GM21515 (cell line): ENCODE measurements around the gene SEZ6L2.
"Not testable (repeated sequence)": the region's sequence is repeated elsewhere in the genome, so short reads cannot be mapped to it uniquely, and the experiment has no call there.

Experiments used
- ATAC-seq: cut with Tn5 transposase; IDR thresholded peaks from one replicate; pipeline ENCODE4 v1.9.1; 2021; ENCODE audit not compliant: unreplicated experiment

SEZ6L2 gene

DNA sequence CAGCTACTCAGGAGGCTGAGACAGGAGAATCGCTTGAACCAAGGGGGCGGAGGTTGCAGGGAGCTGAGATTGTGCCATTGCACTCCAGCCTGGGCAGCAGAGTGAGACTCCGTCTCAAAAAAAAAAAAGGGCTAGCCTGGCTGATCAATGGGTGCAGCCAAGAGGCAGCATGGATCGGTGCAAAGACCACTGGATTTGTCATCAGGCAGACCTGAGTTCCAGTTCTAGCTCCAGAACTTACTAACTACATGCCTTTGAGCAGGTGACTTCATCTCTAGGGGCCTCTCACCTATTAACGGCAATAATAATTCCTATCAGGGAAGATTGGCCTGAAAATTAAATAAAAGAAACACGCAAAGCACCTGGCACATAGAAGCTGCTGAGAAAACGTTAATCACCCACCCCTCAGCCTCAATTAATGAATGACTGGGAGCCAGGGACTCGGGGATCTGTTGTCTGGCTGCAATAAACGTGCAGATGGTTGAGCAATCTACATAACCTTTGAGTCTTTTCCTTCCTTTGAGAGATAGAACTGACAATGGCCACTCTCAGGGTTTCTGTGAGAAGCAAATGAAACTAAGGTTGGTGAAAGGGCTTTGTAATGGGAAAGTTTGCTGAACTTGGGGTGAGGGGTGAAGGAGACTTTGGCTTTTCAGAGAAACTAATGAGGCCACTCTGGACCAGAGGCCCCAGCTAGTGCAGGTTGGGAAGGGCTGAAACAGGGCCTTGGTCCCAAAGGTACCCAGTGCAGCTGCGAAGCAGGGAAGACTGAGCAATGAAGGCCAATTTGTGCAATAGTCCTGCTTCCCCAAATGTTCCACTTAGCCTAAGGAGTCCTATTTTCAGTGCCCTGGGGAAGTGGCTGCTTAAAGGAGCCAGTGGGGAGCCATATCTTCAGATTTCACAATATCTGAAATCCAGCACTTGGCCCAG is 7.6 kb downstream of the SEZ6L2 start:
- ATAC-seq = no peak

GRCh38 chr16:29889372-29889771 is 10.0 kb downstream of the SEZ6L2 start:
- not testable (repeated sequence) for ATAC-seq

GRCh38 chr16:29883987-29884386 is 15.4 kb downstream of the SEZ6L2 start:
- ATAC-seq = no peak

- ATAC-seq = no peak
Observed at GRCh38 chr16:29881050-29881449, 18.3 kb downstream of the SEZ6L2 start.

DNA sequence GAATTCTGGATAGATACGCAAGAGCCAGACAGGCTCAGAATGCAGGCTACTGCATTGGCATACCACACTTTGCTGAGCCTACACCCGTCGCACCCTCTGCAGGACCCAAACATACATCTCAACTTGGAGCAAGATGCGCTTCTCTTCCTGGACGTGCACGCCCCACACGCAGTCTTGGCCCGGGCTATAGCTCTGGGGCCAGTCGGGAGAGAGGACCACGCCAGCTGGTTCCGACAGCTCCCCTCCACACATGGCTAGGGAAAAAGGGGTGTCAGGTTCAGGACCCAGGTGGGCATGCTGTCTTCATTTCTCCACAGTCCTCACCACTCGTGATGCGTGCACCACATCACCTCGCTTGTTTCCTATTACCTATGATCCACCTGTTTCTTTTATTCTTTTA is 21.2 kb downstream of the SEZ6L2 start:
- ATAC-seq = no peak

DNA sequence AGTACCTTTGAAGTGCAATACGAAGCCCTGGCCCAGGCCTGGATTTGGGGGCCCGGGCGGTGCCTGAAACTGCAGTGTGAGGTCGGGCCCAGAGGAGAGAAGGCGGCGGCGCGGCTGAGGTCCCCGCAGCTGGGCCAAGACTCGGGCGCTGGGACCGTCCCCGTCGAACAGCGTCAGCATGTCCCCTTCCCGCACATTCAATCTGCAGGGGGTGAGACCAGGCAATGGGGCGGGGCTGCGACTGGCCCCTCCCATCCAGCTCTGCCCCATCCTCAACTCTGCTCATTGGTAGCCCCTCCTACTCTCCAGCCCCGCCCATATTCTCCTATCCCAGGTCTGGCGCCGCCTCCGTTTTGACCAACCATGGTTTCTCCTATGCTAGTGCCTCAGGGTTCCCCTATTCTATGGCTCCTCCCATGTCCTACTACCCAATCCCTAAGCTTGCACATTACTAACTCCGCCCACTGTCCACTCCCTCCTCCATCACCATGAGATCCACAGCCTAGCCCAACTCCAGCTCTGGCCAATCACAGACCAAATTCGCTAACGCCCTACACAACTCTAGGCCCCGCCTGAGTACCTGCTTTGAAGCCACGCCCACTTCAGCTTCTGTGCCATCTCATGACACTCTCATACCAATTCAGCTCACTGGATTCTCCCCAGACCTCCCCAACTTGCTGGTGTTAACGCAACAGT is 21.9 kb downstream of the SEZ6L2 start:
- ATAC-seq = no peak

DNA sequence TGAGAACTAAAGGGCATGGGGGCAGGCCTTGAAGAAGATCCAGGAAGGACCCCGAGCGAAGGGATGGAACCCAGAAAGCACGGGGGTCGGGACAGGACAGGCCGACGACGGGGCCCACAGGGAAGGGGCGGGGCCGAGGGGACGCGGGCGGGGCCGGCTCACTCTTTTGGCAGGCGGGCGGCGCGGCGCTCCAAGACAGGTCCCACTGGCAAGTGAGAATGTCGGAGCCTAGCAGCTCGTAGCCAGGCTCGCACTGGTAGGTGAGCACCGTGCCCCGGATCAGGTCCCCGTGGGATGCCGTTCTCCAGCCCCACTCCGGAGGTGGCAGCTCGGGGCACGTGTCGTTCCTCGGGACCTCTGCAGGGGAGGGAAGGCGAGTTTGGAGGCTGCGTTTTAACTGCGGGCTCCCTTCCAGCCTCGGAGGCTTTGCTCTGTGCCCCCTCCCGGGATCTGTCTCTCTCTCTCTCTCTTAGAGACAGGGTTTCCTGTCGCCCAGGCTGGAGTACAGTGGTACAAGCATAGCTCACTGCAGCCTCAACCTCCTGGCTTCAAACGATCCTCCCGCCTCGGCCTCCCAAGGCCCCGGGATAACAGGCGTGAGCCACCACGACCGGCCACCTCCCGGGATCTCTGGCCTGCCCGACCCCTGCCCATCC is 22.6 kb downstream of the SEZ6L2 start:
- ATAC-seq = no peak

DNA sequence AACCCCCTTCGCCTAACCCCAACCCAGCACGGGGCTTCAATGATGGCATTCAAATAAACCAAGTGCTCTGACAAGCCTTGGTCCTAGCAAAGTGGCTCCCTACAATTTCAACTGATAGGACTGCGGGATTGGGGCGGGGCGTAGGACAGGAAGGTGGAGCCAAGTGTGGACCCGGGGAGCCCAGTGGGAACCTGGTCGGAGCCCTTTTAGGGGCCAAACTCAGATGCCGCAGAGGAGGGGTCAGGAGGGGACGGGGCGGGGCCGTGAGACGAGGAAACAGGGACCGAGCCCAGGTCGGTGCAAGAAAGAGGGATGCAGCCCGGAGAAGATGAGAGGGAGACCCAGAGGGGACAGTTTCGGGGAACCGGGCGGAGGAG is 23.1 kb downstream of the SEZ6L2 start:
- no peak for ATAC-seq

GRCh38 chr16:29875206-29875605 is 24.1 kb downstream of the SEZ6L2 start:
- no peak for ATAC-seq

DNA sequence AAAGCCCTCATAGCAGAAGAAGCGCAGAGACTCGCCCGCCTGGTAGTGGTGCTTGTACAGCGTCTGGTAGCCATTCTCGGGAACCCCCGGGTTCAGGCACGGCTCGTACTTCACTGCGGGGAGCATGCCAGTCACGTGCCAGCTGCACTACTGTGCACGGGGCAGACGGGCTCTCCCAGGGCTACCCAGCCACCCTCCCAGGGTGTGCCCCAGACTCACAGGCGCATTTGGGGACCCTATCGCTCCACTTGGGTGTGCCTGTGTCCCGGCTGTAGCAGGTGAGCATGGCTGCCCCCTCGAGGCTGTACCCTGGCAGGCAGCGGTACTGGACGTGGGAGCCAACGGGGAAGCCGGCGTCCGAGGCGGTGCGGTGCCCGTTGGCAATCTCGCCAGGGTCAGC is 26.0 kb downstream of the SEZ6L2 start:
- ATAC-seq = no peak

DNA sequence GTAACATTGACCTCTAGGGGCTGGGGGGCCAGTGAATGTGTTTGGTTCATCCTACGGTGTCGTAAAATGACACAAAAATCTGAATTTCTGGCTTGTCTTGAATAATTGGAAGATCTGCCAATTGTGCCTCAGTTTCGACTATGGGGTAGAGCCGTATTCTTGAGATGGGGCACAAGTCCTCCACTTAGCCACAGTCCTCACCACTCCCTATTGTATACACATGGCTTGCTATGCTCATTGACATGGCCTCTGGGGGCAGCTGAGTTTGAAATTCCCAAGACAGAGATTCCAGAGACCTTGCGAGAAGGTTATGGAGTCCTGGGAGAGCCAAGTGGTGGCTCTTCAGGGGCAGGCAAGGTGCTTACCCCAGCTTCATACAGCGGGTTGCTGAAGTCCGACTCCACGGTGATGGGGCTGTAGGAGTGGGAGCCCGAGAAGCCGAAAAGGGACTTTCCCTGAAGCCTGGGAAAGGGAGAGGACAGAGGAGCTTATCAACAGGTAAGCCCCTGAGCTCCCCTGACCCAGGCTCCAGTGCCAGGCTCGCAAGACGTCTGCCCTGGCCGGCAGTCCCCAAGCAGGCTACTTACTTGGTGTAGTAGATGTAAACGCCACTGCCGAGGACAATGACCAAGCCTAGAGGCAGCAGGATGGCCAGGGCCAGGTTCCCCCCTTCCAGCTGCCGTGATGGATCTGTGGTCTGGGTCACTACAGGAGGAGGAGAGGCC is 27.4 kb downstream of the SEZ6L2 start:
- no peak for ATAC-seq

GRCh38 chr16:29869067-29869466 is 30.3 kb downstream of the SEZ6L2 start:
- ATAC-seq = not testable (repeated sequence)

DNA sequence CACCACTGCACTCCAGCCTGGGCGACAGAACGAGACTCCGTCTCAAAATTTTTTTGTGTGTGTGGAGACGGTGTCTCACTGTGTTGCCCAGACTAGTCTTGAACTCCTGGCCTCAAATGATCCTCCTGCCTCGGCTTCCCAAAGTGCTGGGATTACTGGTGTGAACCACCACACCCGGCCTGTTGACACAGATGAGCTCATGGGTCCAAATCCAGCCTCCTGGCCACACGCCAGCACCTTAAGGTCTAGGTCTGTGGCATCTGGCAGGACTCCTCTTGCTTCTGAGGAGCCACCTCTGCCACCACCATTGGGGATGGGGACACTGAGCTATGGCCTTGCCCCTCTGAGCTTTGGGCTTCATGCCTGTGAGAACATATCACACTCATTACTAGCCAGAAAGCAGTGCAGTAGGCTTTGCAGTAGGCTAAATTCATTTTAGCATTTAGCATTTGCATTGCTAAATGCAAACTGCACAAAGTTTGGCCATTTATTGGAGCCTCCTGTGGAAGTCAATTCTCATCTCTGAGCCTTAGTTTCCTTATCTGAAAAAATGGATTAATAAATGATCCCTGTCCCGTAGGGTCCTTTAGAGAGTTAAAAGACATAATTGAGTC is 30.8 kb downstream of the SEZ6L2 start:
- ATAC-seq = no peak

DNA sequence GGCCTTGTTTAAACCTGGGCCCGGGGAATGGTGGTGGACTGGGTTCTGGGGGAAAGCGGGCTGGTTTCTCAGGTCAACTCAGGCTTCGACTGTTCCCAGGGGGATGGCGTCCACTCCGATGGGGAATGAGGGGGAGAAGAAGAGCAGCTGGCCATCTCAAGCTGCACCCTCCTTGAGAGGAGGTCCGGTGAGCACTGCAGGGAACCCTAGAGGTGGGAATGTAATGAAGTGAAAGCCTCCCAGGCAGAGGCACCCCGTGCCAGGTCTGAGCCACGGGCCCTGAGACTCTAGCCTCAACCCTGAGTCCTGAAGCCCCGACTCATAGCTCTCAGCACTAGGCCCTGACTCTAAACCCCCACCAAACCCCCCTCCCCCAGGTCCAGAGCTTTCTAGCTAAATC is 35.1 kb downstream of the SEZ6L2 start:
- ATAC-seq = no peak

- ATAC-seq = no peak
Observed at GRCh38 chr16:29863669-29863984, 35.7 kb downstream of the SEZ6L2 start.

DNA sequence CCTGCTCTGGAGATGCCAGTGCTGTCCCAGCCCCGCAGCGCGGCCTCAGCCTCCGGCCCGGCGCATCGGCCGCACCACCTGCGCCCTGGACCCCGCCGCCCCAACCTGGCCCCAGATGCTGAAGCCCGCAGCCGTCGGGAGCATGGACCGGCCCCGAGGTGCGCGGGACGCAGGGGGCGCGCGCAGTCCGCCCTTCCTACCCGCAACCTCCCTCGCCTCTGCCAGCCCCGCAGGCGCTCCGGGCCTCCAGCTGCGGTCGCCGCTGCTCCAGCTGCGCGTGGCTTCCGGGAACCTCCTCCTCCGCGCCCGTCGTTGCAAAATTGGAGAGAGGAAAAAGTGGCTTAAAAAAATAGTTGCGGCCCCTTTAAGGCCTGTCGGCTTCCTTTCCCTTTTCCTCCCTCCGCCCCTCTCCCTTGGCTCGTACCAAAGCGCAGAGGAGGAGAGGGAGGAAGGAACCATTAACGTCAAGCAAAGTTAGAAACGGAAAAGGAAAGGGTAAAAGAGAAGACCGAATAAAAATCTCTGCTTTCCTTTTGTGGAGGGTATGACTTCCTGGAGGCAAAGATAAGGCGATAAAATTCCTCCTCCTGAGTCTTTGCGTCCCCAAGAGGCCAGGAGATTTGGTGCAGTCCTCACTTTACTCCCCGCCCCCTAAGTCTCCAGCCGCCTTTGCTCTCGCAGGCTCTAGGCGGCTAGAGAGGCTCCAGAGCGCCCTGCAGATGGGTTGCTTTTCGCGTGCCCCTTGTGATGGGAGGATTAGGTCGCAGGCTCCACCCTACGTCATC is 36.3 kb downstream of the SEZ6L2 start, which contains the start of gene CDIPT:
Gene CDIPT (minus strand): TSS at position 343 of the 785 bp plus-strand sequence. CDS start 369 bp downstream, outside the sequence.
- ATAC-seq = peak; percentile 88

GRCh38 chr16:29862383-29862883 is 36.9 kb downstream of the SEZ6L2 start:
- no peak for ATAC-seq

DNA sequence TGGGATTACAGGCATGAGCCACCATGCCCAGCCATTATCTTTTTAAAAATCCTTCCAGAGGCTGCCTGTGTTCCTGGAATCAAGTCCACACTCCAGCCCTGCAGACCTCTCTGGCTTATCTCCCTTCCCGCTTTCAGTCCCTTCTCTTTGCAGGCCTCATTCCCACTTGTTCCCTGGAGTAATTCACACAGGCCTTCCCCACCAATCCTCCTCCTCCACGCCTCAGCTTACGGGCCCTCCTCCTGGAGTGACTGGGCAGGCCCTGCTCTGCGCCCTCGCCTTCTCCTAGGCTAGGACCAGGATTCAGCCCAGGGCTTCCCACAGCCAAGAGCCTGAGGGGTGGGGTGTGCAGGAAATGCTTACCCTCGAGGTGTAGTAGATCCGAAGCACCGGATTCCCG is 39.1 kb downstream of the SEZ6L2 start:
- no peak for ATAC-seq

DNA sequence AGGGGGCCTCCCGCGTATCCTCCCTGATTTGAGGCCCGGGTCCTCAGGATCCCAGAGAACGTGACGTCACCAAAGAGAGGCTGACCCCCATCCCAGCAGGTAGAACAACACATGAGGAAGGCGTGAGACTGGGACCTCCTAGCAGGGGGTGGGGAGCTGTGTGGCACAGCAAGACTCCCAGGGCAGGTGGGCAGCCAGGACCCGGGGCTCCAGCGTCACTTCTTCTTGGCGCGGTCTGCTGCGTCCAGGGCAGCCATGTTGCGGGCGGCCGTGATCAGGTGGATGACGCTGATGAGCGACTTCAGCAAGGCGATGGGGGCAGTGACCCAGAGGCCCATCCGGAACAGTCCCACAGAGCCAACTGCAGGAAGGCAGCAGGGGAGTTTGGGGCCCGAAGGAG is 40.4 kb downstream of the SEZ6L2 start:
- no peak for ATAC-seq
